Motor neuron (in vitro differentiated cells): Measurements from ENCODE around the gene OTUD3. TPM values are rescaled to one million over a fixed set of nuclear protein-coding genes. Genes with fewer than 3 reads are reported as not detected.
"Not testable (repeated sequence)": the region's sequence is repeated elsewhere in the genome, so short reads cannot be mapped to it uniquely, and the experiment has no call there.

Experiments
- ATAC-seq, 8 experiments: fragments of 200-7000 bp; cut with Tn5 transposase; replicated peaks in 6 of 8; 2 replicates each; pipeline ENCODE4 v1.8.0; 2021; ENCODE audit warnings: mild to moderate bottlenecking in 8 of 8, moderate library complexity in 8 of 8
- H3K27ac ChIP-seq, 2 donors: fragments of 250-450 bp; sonication (Bioruptor Pico); 2 replicates each; pipeline ENCODE4 v1.9.0; 2021; ENCODE audit warnings: antibody characterized with exemption in 2 of 2, mild to moderate bottlenecking in 2 of 2, moderate library complexity in 1 of 2
- H3K4me1 ChIP-seq, 2 donors: fragments of 250-450 bp; sonication (Bioruptor Pico); replicated peaks in 1 of 2; 2 replicates each; pipeline ENCODE4 v1.6.1; 2021; ENCODE audit warnings: antibody characterized with exemption in 2 of 2, mild to moderate bottlenecking in 2 of 2, moderate library complexity in 1 of 2
- H3K4me3 ChIP-seq, 5 donors: fragments of 250-450 bp; sonication (Bioruptor Pico); 2 replicates each; pipeline ENCODE4 v1.9.0; 2021; ENCODE audit warnings: antibody characterized with exemption in 5 of 5, mild to moderate bottlenecking in 5 of 5, moderate library complexity in 4 of 5
- WGBS, 10 experiments: fragments of 450-650 bp; shearing (Covaris generic); methylation state at CpG; one replicate each; pipeline ENCODE4 v1.0.0; 2022; 5-methylcytosine and 5-hydroxymethylcytosine counted together
- in situ Hi-C, 9 experiments: fragments of 400-800 bp; cut with MboI; loops; one replicate each; pipeline ENCODE4 v1.15.0; 2021; ENCODE audit warnings: low sequenced_read_pairs in 9 of 9, low pct_unique_long_range_greater_than_20kb in 2 of 9; ENCODE audit not compliant: unreplicated experiment in 9 of 9
- total RNA-seq, 8 experiments: library from RNA; unstranded; fragments of 300-600 nt; gene quantifications; 2 replicates each; pipeline versions ENCODE4 v1.2.3 to v1.2.4, GENCODE V29; 2022

The OTUD3 gene
- total RNA-seq, 8 experiments from 2014 or later = 9.0 to 15.4 (median 11.1) TPM

- WGBS, 10 experiments = 0 to 84% (median 62%) methylated on average over 1 to 2 of the region's 2 CpGs
Observed at GRCh38 chr1:19859876-19860275, 22.3 kb upstream of the OTUD3 start.

GRCh38 chr1:19860418-19860817, 21.8 kb upstream of the OTUD3 start:
- in situ Hi-C loops = no loop called here
- Histone ChIP-seq H3K4me1 (peaks cover 0 to 5% of the 10 kb centered on the region in 2 donors), H3K27ac (no peak overlapping the region), H3K4me3 (no peak overlapping the region)
- 50 to 100% (median 75%) methylated on average over 1 to 2 of the region's 2 CpGs; no CpG with 5 or more reads in 5 of the 10 experiments for WGBS, 10 experiments
- no peak for ATAC-seq

More at GRCh38 chr1:19859876-19860275, 22.3 kb upstream of the OTUD3 start:
- ATAC-seq = no peak
- no peak overlapping the region for H3K27ac ChIP-seq
- H3K4me3 ChIP-seq = no peak overlapping the region
- H3K4me1 ChIP-seq = peaks cover 0 to 5% of the 10 kb centered on the region in 2 donors
- in situ Hi-C loops = no loop called here

- in situ Hi-C loops = no loop called here
- peak in 2 of 8 experiments; percentile 60 to 81 for ATAC-seq
- WGBS, 10 experiments = 0 to 75% (median 41%) methylated on average over 1 to 2 of the region's 2 CpGs; no CpG with 5 or more reads in 2 of the 10 experiments
- peaks cover 0 to 5% of the 10 kb centered on the region in 2 donors for H3K4me1 ChIP-seq
- no peak overlapping the region for H3K27ac ChIP-seq
- H3K4me3 ChIP-seq = no peak overlapping the region
Observed at GRCh38 chr1:19861034-19861433, 21.2 kb upstream of the OTUD3 start.

GRCh38 chr1:19861842-19862530, 20.2 kb upstream of the OTUD3 start:
- 10 to 100% (median 73%) methylated on average over 1 of the region's 1 CpG; no CpG with 5 or more reads in 4 of the 10 experiments for WGBS, 10 experiments
- ATAC-seq = no peak
- no peak overlapping the region for H3K27ac ChIP-seq
- in situ Hi-C loops = no loop called here
- H3K4me3 ChIP-seq = no peak overlapping the region
- peaks cover 0 to 5% of the 10 kb centered on the region in 2 donors for H3K4me1 ChIP-seq

GRCh38 chr1:19862944-19863343, 19.3 kb upstream of the OTUD3 start:
- WGBS, 10 experiments = 40 to 100% (median 69%) methylated on average over 1 to 3 of the region's 3 CpGs
- no peak overlapping the region for H3K27ac ChIP-seq
- no peak for ATAC-seq
- no peaks in the 10 kb centered on the region for H3K4me1 ChIP-seq
- H3K4me3 ChIP-seq = no peak overlapping the region
- in situ Hi-C loops = no loop called here

GRCh38 chr1:19864570-19865160, 17.5 kb upstream of the OTUD3 start:
- 43 to 100% (median 67%) methylated on average over 1 of the region's 1 CpG; no CpG with 5 or more reads in 3 of the 10 experiments for WGBS, 10 experiments

GRCh38 chr1:19866029-19866428, 16.2 kb upstream of the OTUD3 start:
- Histone ChIP-seq H3K27ac (no peak overlapping the region), H3K4me3 (no peak overlapping the region), H3K4me1 (no peaks in the 10 kb centered on the region)
- in situ Hi-C loops = no loop called here
- 0 to 92% (median 69%) methylated on average over 1 of the region's 1 CpG; no CpG with 5 or more reads in 2 of the 10 experiments for WGBS, 10 experiments
- ATAC-seq = no peak

More at GRCh38 chr1:19864570-19865160, 17.5 kb upstream of the OTUD3 start:
- in situ Hi-C loops = no loop called here
- Histone ChIP-seq H3K27ac (no peak overlapping the region), H3K4me3 (no peak overlapping the region), H3K4me1 (no peaks in the 10 kb centered on the region)
- no peak for ATAC-seq

GRCh38 chr1:19866758-19867157, 15.4 kb upstream of the OTUD3 start:
- H3K4me1 ChIP-seq = no peaks in the 10 kb centered on the region
- WGBS, 10 experiments = 0 to 88% (median 25%) methylated on average over 1 of the region's 1 CpG; no CpG with 5 or more reads in 3 of the 10 experiments
- ATAC-seq = peak in 7 of 8 experiments; percentile 51 to 97 (median 68)
- no peak overlapping the region for H3K4me3 ChIP-seq
- in situ Hi-C loops = no loop called here
- H3K27ac ChIP-seq = no peak overlapping the region

- in situ Hi-C loops, H3K27ac ChIP-seq, H3K4me3 ChIP-seq, H3K4me1 ChIP-seq, ATAC-seq: not testable (repeated sequence)
- WGBS, 10 experiments = 32 to 100% (median 71%) methylated on average over 1 to 3 of the region's 4 CpGs
Observed at GRCh38 chr1:19868575-19868974, 13.6 kb upstream of the OTUD3 start.

GRCh38 chr1:19869453-19869852, 12.7 kb upstream of the OTUD3 start:
- WGBS, 10 experiments = 0 to 81% (median 62%) methylated on average over 1 to 2 of the region's 2 CpGs; no CpG with 5 or more reads in 3 of the 10 experiments
- in situ Hi-C loops = not testable (repeated sequence)

GRCh38 chr1:19869929-19870328, 12.3 kb upstream of the OTUD3 start:
- H3K27ac ChIP-seq = no peak overlapping the region
- no peak overlapping the region for H3K4me3 ChIP-seq
- ATAC-seq = no peak
- WGBS, 10 experiments = 0 to 94% (median 82%) methylated on average over 1 to 5 of the region's 5 CpGs; no CpG with 5 or more reads in 2 of the 10 experiments
- no peaks in the 10 kb centered on the region for H3K4me1 ChIP-seq
- in situ Hi-C loops = no loop called here

More at GRCh38 chr1:19869453-19869852, 12.7 kb upstream of the OTUD3 start:
- H3K27ac ChIP-seq, ATAC-seq, H3K4me3 ChIP-seq, H3K4me1 ChIP-seq: not testable (repeated sequence)

GRCh38 chr1:19872190-19872589, 10.0 kb upstream of the OTUD3 start:
- in situ Hi-C loops = no loop called here
- H3K4me3 ChIP-seq = no peak overlapping the region
- ATAC-seq = peak in 1 of 8 experiments; percentile 11

GRCh38 chr1:19877181-19877750, 4.9 kb upstream of the OTUD3 start:
- Histone ChIP-seq H3K4me1 (peaks cover 3 to 5% of the 10 kb centered on the region in 2 donors), H3K27ac (no peak overlapping the region), H3K4me3 (no peak overlapping the region)
- in situ Hi-C loops = no loop called here
- ATAC-seq = no peak
- 76 to 96% (median 90%) methylated on average over 5 to 16 of the region's 16 CpGs; no CpG with 5 or more reads in 2 of the 10 experiments for WGBS, 10 experiments

More at GRCh38 chr1:19872190-19872589, 10.0 kb upstream of the OTUD3 start:
- Histone ChIP-seq H3K4me1 (no peaks in the 10 kb centered on the region), H3K27ac (no peak overlapping the region)
- WGBS, 10 experiments = 42 to 85% (median 68%) methylated on average over 1 to 7 of the region's 7 CpGs
